Peyer's patch (tissue), 4 donors: ENCODE measurements around the gene NKX1-1.

Source experiments
- POLR2A ChIP-seq, 2 donors: fragments of 450-650 bp; IDR thresholded peaks; one replicate each; pipeline ENCODE4 v1.5.1; 2017; ENCODE audit warnings: antibody characterized with exemption in 2 of 2, mild to moderate bottlenecking in 2 of 2, moderate library complexity in 2 of 2
- TF ChIP-seq, protein P1 (sequence below), 6 experiments: fragments of 450-650 bp in 4 of 6; fragments of 200-600 bp in 2 of 6; sonication (generic) in 1 of 6; IDR thresholded peaks; one replicate each; pipeline ENCODE4 v1.5.1; 2017 to 2019; ENCODE audit warnings: antibody characterized with exemption in 6 of 6, mild to moderate bottlenecking in 3 of 6, moderate library complexity in 1 of 6

GRCh38 chr4:1360423-1361283 is 45.6 kb downstream of the NKX1-1 start:
- TF ChIP-seq POLR2A (IDR thresholded peaks at IDR 0.05), result no peak
- TF ChIP-seq, protein P1, sequence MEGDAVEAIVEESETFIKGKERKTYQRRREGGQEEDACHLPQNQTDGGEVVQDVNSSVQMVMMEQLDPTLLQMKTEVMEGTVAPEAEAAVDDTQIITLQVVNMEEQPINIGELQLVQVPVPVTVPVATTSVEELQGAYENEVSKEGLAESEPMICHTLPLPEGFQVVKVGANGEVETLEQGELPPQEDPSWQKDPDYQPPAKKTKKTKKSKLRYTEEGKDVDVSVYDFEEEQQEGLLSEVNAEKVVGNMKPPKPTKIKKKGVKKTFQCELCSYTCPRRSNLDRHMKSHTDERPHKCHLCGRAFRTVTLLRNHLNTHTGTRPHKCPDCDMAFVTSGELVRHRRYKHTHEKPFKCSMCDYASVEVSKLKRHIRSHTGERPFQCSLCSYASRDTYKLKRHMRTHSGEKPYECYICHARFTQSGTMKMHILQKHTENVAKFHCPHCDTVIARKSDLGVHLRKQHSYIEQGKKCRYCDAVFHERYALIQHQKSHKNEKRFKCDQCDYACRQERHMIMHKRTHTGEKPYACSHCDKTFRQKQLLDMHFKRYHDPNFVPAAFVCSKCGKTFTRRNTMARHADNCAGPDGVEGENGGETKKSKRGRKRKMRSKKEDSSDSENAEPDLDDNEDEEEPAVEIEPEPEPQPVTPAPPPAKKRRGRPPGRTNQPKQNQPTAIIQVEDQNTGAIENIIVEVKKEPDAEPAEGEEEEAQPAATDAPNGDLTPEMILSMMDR (IDR thresholded peaks at IDR 0.05), result no peak
